Astrocyte (in vitro differentiated cells and primary cell): ENCODE measurements around the gene DNAH11. TPM values are rescaled to one million over a fixed set of nuclear protein-coding genes. Genes with fewer than 3 reads are reported as not detected.

Experiments used
- DNase-seq: peaks from one replicate; pipeline ENCODE4 v3.0.0-alpha.2; 2010; ENCODE audit warnings: low read depth
- FAIRE-seq: peaks from 2 replicates; lab custom pipeline; 2011; peaks lifted over from hg19 to GRCh38; lab: Jason Lieb, UNC
- H2AFZ ChIP-seq: 2 replicates; pipeline ENCODE4 v1.6.0; 2012; ENCODE audit warnings: low read depth, low read length, inconsistent platforms
- H3K27ac ChIP-seq: 2 replicates; pipeline ENCODE4 v1.5.1; 2011; ENCODE audit warnings: low read depth, low read length, inconsistent platforms
- H3K27me3 ChIP-seq: 2 replicates; pipeline ENCODE4 v1.6.0; 2011; ENCODE audit warnings: low read length, inconsistent platforms; ENCODE audit not compliant: insufficient read depth
- H3K36me3 ChIP-seq: 2 replicates; pipeline ENCODE4 v1.5.1; 2011; ENCODE audit warnings: low read length, inconsistent platforms; ENCODE audit not compliant: insufficient read depth
- H3K4me1 ChIP-seq: 2 replicates; pipeline ENCODE4 v1.5.1; 2011; ENCODE audit warnings: low read length, inconsistent platforms; ENCODE audit not compliant: insufficient read depth
- H3K4me2 ChIP-seq: 2 replicates; pipeline ENCODE4 v1.6.0; 2012; ENCODE audit warnings: low read length, inconsistent platforms
- H3K4me3 ChIP-seq: 2 replicates; pipeline ENCODE4 v1.5.1; 2011; ENCODE audit warnings: low read depth, mild to moderate bottlenecking, low read length, inconsistent platforms; ENCODE audit not compliant: insufficient read depth
- H3K79me2 ChIP-seq: 2 replicates; pipeline ENCODE4 v1.6.0; 2012; ENCODE audit warnings: mild to moderate bottlenecking, low read length, inconsistent platforms; ENCODE audit not compliant: insufficient read depth
- H3K9ac ChIP-seq: 2 replicates; pipeline ENCODE4 v1.6.0; 2012; ENCODE audit warnings: mild to moderate bottlenecking, low read length, inconsistent platforms
- H3K9me3 ChIP-seq: 2 replicates; pipeline ENCODE4 v1.5.1; 2012; ENCODE audit warnings: low read depth, mild to moderate bottlenecking, low read length, inconsistent platforms; ENCODE audit not compliant: insufficient read depth
- H4K20me1 ChIP-seq: 2 replicates; pipeline ENCODE4 v1.6.0; 2012; ENCODE audit warnings: low read length, inconsistent platforms; ENCODE audit not compliant: insufficient read depth
- H3K27ac Mint-ChIP-seq: one replicate; pipeline ENCODE4 v1.8.0; 2021; ENCODE audit warnings: mild to moderate bottlenecking, mixed read lengths; ENCODE audit not compliant: unreplicated experiment
- H3K27me3 Mint-ChIP-seq: one replicate; pipeline ENCODE4 v1.8.0; 2021; ENCODE audit warnings: low read depth, mixed read lengths; ENCODE audit not compliant: unreplicated experiment
- H3K36me3 Mint-ChIP-seq: one replicate; pipeline ENCODE4 v1.8.0; 2021; ENCODE audit warnings: low read depth, mixed read lengths; ENCODE audit not compliant: unreplicated experiment
- H3K4me1 Mint-ChIP-seq: one replicate; pipeline ENCODE4 v1.8.0; 2021; ENCODE audit warnings: low read depth, mixed read lengths; ENCODE audit not compliant: unreplicated experiment
- H3K4me3 Mint-ChIP-seq: one replicate; pipeline ENCODE4 v1.8.0; 2021; ENCODE audit warnings: mild to moderate bottlenecking, moderate library complexity, mixed read lengths; ENCODE audit not compliant: unreplicated experiment
- H3K9me3 Mint-ChIP-seq: one replicate; pipeline ENCODE4 v1.8.0; 2021; ENCODE audit warnings: mild to moderate bottlenecking, mixed read lengths; ENCODE audit not compliant: unreplicated experiment
- EZH2 ChIP-seq: IDR thresholded peaks from 2 replicates; pipeline ENCODE4 v1.6.1; 2012; ENCODE audit warnings: mild to moderate bottlenecking, low read length, inconsistent platforms; ENCODE audit not compliant: insufficient read depth
- total RNA-seq: library from RNA; stranded (reverse); gene quantifications from 2 replicates; pipeline ENCODE4 v1.2.1, GENCODE V29; 2021
- TF ChIP-seq, protein P1 (sequence below): IDR thresholded peaks from 2 replicates; pipeline ENCODE4 v1.5.1; 2011; ENCODE audit warnings: low read depth, mild to moderate bottlenecking, inconsistent platforms, low read length, moderate library complexity; ENCODE audit not compliant: insufficient read depth

DNAH11 gene
- total RNA-seq, 1 donor from 2014 or later: 0.43 TPM

DNA sequence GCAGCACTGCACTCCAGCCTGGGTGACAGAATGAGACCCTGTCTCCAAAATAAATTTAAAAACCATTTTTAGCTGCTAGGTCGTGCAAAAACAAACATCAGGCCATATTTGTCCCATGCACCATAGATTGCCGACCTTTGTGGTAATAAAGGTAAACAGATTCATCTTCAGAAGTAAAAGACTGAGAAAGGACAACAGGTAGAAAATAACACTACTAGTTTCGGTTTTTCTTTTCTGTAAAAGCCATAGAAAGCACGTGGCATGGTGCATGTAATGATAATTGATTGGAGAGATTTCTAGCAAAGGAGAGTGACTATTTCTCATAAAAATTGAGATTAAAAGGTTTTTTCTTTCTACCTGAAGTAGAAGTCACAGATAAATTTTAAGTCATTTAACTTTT lies 93.9 kb downstream of the DNAH11 start:
- H3K9me3 ChIP-seq: no peaks in the 10 kb centered on the region
- H3K4me3 ChIP-seq: no peak overlapping the region
- no peak overlapping the region for H3K27ac ChIP-seq
- TF ChIP-seq EZH2: no peak
- TF ChIP-seq, protein P1, sequence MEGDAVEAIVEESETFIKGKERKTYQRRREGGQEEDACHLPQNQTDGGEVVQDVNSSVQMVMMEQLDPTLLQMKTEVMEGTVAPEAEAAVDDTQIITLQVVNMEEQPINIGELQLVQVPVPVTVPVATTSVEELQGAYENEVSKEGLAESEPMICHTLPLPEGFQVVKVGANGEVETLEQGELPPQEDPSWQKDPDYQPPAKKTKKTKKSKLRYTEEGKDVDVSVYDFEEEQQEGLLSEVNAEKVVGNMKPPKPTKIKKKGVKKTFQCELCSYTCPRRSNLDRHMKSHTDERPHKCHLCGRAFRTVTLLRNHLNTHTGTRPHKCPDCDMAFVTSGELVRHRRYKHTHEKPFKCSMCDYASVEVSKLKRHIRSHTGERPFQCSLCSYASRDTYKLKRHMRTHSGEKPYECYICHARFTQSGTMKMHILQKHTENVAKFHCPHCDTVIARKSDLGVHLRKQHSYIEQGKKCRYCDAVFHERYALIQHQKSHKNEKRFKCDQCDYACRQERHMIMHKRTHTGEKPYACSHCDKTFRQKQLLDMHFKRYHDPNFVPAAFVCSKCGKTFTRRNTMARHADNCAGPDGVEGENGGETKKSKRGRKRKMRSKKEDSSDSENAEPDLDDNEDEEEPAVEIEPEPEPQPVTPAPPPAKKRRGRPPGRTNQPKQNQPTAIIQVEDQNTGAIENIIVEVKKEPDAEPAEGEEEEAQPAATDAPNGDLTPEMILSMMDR: no peak
- Mint-ChIP-seq H3K27ac (no peak overlapping the region), H3K4me3 (no peak overlapping the region), H3K9me3 (peaks cover 3% of the 10 kb centered on the region), H3K27me3 (no peaks in the 10 kb centered on the region), H3K36me3 (no peaks in the 10 kb centered on the region), H3K4me1 (no peaks in the 10 kb centered on the region)
- no peaks in the 10 kb centered on the region for H3K79me2 ChIP-seq
- H3K9ac ChIP-seq: no peak overlapping the region
- DNase-seq: no peak
- H3K4me2 ChIP-seq: no peak overlapping the region
- no peak overlapping the region for H2AFZ ChIP-seq
- H3K4me1 ChIP-seq: no peaks in the 10 kb centered on the region
- H3K27me3 ChIP-seq: no peaks in the 10 kb centered on the region
- no peaks in the 10 kb centered on the region for H3K36me3 ChIP-seq
- FAIRE-seq: no peak
- H4K20me1 ChIP-seq: no peaks in the 10 kb centered on the region

DNA sequence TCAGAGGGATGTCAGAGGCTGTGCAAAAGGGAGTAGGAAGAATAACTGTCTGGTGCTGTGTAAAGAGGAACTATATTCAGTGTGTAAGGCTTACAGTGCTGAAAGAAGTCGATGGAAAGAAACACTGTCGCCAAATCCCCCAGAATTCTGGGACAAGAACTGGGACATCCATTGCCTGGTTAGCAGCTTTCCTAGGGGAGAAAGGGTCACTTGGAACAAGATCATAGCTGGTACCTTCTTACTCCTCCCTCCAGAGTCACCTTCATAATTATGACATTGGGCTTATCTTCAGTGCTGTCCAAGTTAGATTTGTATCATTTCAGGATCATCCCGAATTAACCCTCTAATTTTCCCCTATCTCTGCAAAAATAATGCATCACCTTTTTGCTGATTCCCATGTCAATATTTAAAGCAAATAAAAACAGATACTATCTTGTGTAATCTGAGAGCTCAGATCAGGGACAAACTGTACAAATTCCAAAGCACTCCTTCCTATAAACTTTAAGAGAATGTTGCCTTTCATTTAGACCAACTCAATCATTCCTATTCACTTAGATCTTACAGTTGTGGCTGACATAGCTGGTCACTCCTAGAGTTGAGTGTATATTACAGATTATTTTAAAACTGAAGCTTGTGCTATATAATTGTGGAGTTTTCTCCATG lies 96.5 kb downstream of the DNAH11 start:
- Histone ChIP-seq H3K4me2 (no peak overlapping the region), H3K9ac (no peak overlapping the region), H3K79me2 (no peaks in the 10 kb centered on the region), H3K36me3 (no peaks in the 10 kb centered on the region), H3K27me3 (no peaks in the 10 kb centered on the region), H2AFZ (no peak overlapping the region), H3K4me1 (no peaks in the 10 kb centered on the region), H3K9me3 (no peaks in the 10 kb centered on the region), H3K27ac (no peak overlapping the region), H3K4me3 (no peak overlapping the region), H4K20me1 (no peaks in the 10 kb centered on the region)
- DNase-seq (no peak), FAIRE-seq (no peak)
- H3K36me3 Mint-ChIP-seq: no peaks in the 10 kb centered on the region
- no peaks in the 10 kb centered on the region for H3K27me3 Mint-ChIP-seq
- H3K4me1 Mint-ChIP-seq: peaks cover 4% of the 10 kb centered on the region
- H3K27ac Mint-ChIP-seq: no peak overlapping the region
- no peaks in the 10 kb centered on the region for H3K9me3 Mint-ChIP-seq
- H3K4me3 Mint-ChIP-seq: no peak overlapping the region
- TF ChIP-seq, protein P1: no peak
- TF ChIP-seq EZH2: no peak

DNA sequence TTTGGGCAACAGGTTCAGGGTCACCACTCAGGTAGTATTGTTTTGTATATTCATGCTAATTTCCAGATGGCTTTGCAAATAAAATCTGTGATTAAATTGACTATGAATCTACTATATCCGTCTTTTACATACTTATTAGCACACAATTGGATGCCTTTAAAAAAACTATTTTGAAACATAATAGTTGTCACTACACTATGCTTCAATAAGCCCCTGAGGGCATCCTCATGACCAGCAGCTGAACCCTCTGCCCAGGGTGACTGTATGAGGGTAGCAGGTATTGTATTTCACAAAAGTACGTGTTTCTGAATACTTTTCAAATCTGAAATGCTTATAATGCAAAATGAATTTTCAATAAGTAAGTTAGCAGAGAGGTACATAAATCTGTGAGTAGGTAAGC lies 97.3 kb downstream of the DNAH11 start:
- Histone ChIP-seq H3K27ac (no peak overlapping the region), H3K9me3 (no peaks in the 10 kb centered on the region), H3K36me3 (no peaks in the 10 kb centered on the region), H3K4me3 (no peak overlapping the region), H3K4me1 (no peaks in the 10 kb centered on the region), H3K4me2 (no peak overlapping the region), H3K9ac (no peak overlapping the region), H2AFZ (no peak overlapping the region), H4K20me1 (no peaks in the 10 kb centered on the region), H3K79me2 (no peaks in the 10 kb centered on the region), H3K27me3 (no peaks in the 10 kb centered on the region)
- FAIRE-seq (no peak), DNase-seq (no peak)
- TF ChIP-seq EZH2: no peak
- TF ChIP-seq, protein P1: no peak
- Mint-ChIP-seq H3K4me3 (no peak overlapping the region), H3K27me3 (no peaks in the 10 kb centered on the region), H3K36me3 (no peaks in the 10 kb centered on the region), H3K4me1 (peaks cover 4% of the 10 kb centered on the region), H3K9me3 (no peaks in the 10 kb centered on the region), H3K27ac (no peak overlapping the region)
